ENCODE measurements around the gene RPL18.

The RPL18 gene

DNA sequence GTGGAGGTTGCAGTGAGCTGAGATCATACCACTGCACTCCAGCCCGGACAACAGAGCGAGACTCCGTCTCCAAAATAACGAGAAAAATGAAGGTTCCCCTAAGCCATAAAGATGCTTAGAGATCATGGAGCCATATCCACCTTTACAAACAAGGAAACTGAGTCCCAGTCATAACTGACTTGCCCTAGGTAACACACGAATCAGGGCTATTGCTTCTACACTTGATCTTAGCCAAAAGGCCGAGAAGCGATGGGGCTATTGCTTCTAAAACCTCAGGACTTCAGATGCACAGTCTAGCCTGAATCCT lies 15.0 kb upstream of the RPL18 start:
- TF ChIP-seq ZNF518A (tag by site-specific recombination; conservative IDR thresholded peaks at IDR 0.05; ENCODE audit: low read depth), result no peak
- no peak for TF ChIP-seq ZNF174 (tag by site-specific recombination; IDR thresholded peaks at IDR 0.05)
- no peak for TF ChIP-seq RBAK (tag by site-specific recombination; IDR thresholded peaks at IDR 0.05)
- TF ChIP-seq, protein P1, sequence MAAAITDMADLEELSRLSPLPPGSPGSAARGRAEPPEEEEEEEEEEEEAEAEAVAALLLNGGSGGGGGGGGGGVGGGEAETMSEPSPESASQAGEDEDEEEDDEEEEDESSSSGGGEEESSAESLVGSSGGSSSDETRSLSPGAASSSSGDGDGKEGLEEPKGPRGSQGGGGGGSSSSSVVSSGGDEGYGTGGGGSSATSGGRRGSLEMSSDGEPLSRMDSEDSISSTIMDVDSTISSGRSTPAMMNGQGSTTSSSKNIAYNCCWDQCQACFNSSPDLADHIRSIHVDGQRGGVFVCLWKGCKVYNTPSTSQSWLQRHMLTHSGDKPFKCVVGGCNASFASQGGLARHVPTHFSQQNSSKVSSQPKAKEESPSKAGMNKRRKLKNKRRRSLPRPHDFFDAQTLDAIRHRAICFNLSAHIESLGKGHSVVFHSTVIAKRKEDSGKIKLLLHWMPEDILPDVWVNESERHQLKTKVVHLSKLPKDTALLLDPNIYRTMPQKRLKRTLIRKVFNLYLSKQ (tag by site-specific recombination; IDR thresholded peaks at IDR 0.05; ENCODE audit: borderline replicate concordance), result no peak
- no peak for TF ChIP-seq ZNF610 (tag by site-specific recombination; IDR thresholded peaks at IDR 0.05; ENCODE audit: borderline replicate concordance)
- TF ChIP-seq ZNF335 (tag by site-specific recombination; conservative IDR thresholded peaks at IDR 0.05), result no peak
- no peak for TF ChIP-seq ZNF561 (tag by site-specific recombination; IDR thresholded peaks at IDR 0.05; ENCODE audit: borderline replicate concordance)
- TF ChIP-seq ZNF785 (tag by site-specific recombination; IDR thresholded peaks at IDR 0.05), result no peak
- TF ChIP-seq BCL11B (tag by site-specific recombination; IDR thresholded peaks at IDR 0.05; ENCODE audit: low read depth), result no peak
- TF ChIP-seq ZNF670 (tag by site-specific recombination; IDR thresholded peaks at IDR 0.05; ENCODE audit: low read depth), result no peak
- TF ChIP-seq ZNF23 (tag by site-specific recombination; IDR thresholded peaks at IDR 0.05; ENCODE audit: borderline replicate concordance), result no peak
- TF ChIP-seq BCL11A (tag by site-specific recombination; IDR thresholded peaks at IDR 0.05; ENCODE audit: low read depth), result no peak
- no peak for TF ChIP-seq ZNF202 (tag by site-specific recombination; IDR thresholded peaks at IDR 0.05; ENCODE audit: borderline replicate concordance)
- TF ChIP-seq ZNF558 (tag by site-specific recombination; IDR thresholded peaks at IDR 0.05), result no peak
- no peak for TF ChIP-seq ZFP69B (tag by site-specific recombination; IDR thresholded peaks at IDR 0.05)
- no peak for TF ChIP-seq ZNF777 (tag by site-specific recombination; IDR thresholded peaks at IDR 0.05; ENCODE audit: borderline replicate concordance)
- TF ChIP-seq WT1 (tag by site-specific recombination; IDR thresholded peaks at IDR 0.05), result no peak
- no peak for TF ChIP-seq ZNF223 (tag by site-specific recombination; IDR thresholded peaks at IDR 0.05)
- no peak for TF ChIP-seq ZNF639 (tag by site-specific recombination; IDR thresholded peaks at IDR 0.05)
- Histone ChIP-seq H3K9me3 (ENCODE audit: control insufficient read depth, insufficient read depth, low read depth, low read length) (no peaks in the 10 kb centered on the region), H3K36me3 (ENCODE audit: control insufficient read depth in 2 of 2, insufficient read depth in 1 of 2, low read length in 2 of 2) (peaks cover 8 to 35% of the 10 kb centered on the region in 2 experiments; a peak in 2 of 3 replicates), H3K4me3 (ENCODE audit: low read depth, low read length) (no peak overlapping the region), H3K27ac (ENCODE audit: extremely low read depth, low read depth, low read length) (peak overlapping the region; percentile 86), H3K4me1 (ENCODE audit: control insufficient read depth, insufficient read depth, low read length) (peaks cover 23% of the 10 kb centered on the region)
- POLR2A ChIA-PET, result interaction anchor here (0.6 to 8.1 kb wide), 6 partner anchors 10 to 239 kb away, joined by 4 to 97 read pairs (median 16); partner anchors contain the start of genes CA11, FAM83E, PPP1R15A and RPL18
- CTCF ChIA-PET, result interaction anchor here (0.7 to 1.6 kb wide), 5 partner anchors 12 to 144 kb away, joined by 3 to 4 read pairs (median 3); partner anchors contain the start of gene CA11

Data from HEK293 (cell line).